ENCODE measurements around the gene SPATA31A6.
"Not testable (repeated sequence)": the region's sequence is repeated elsewhere in the genome, so short reads cannot be mapped to it uniquely, and the experiment has no call there.

- TF ChIP-seq LEF1 (IDR thresholded peaks at IDR 0.05; ENCODE audit: borderline replicate concordance); ZNF384 (IDR thresholded peaks at IDR 0.05); NFRKB (IDR thresholded peaks at IDR 0.05); SP1 (IDR thresholded peaks at IDR 0.05); TARDBP (IDR thresholded peaks at IDR 0.05); ELF4 (IDR thresholded peaks at IDR 0.05); BHLHE40 (IDR thresholded peaks at IDR 0.05; ENCODE audit: borderline replicate concordance); ARNT (IDR thresholded peaks at IDR 0.05): not testable (repeated sequence)
- TF ChIP-seq, protein P1, sequence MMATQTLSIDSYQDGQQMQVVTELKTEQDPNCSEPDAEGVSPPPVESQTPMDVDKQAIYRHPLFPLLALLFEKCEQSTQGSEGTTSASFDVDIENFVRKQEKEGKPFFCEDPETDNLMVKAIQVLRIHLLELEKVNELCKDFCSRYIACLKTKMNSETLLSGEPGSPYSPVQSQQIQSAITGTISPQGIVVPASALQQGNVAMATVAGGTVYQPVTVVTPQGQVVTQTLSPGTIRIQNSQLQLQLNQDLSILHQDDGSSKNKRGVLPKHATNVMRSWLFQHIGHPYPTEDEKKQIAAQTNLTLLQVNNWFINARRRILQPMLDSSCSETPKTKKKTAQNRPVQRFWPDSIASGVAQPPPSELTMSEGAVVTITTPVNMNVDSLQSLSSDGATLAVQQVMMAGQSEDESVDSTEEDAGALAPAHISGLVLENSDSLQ (IDR thresholded peaks at IDR 0.05), result not testable (repeated sequence)
Observed at GRCh38 chr9:42219861-42220260, 36.4 kb downstream of the SPATA31A6 start.
